Prostate gland (tissue), 2 donors: Measurements from ENCODE around the gene TGFA. TPM values are rescaled to one million over a fixed set of nuclear protein-coding genes. Genes with fewer than 3 reads are reported as not detected.
A peak's percentile ranks its signal among the peaks of the same experiment; 100 is the strongest.

ENCODE experiments used
- DNase-seq: peaks from one replicate; pipeline ENCODE4 v3.0.0-alpha.2; 2019; ENCODE audit warnings: low spot score
- H3K27ac ChIP-seq, 2 donors: fragments of 200-600 bp; sonication (generic); 2 replicates each; pipeline ENCODE4 v1.5.1; 2017 to 2019
- H3K27me3 ChIP-seq: fragments of 200-600 bp; sonication (generic); replicated peaks from 2 replicates; pipeline ENCODE4 v1.5.1; 2019; ENCODE audit not compliant: insufficient read depth
- H3K36me3 ChIP-seq, 2 donors: fragments of 200-600 bp; sonication (generic); 1 replicate in 1 of 2; 2 replicates in 1 of 2; pipeline versions ENCODE4 v1.5.1 to v1.8.1; 2017 to 2019
- H3K4me1 ChIP-seq: fragments of 200-600 bp; sonication (generic); replicated peaks from 2 replicates; pipeline ENCODE4 v1.5.1; 2019
- H3K4me3 ChIP-seq, 2 donors: fragments of 200-600 bp; sonication (generic); 2 replicates each; pipeline ENCODE4 v1.5.1; 2017 to 2019
- H3K9me3 ChIP-seq: fragments of 200-600 bp; sonication (generic); 2 replicates; pipeline ENCODE4 v1.5.1; 2017
- CTCF ChIP-seq, 4 experiments: fragments of 200-600 bp in 2 of 4; fragments of 450-650 bp in 2 of 4; sonication (generic) in 2 of 4; IDR thresholded peaks; 1 replicate in 3 of 4; 2 replicates in 1 of 4; pipeline ENCODE4 v1.5.1; 2016 to 2019; ENCODE audit warnings: antibody characterized with exemption in 4 of 4, mild to moderate bottlenecking in 2 of 4, moderate library complexity in 2 of 4
- POLR2A ChIP-seq: fragments of 450-650 bp; IDR thresholded peaks from one replicate; pipeline ENCODE4 v1.6.1; 2016; ENCODE audit warnings: antibody characterized with exemption, mild to moderate bottlenecking
- POLR2AphosphoS5 ChIP-seq: sonication (generic); formaldehyde crosslinking; IDR thresholded peaks from one replicate; pipeline ENCODE4 v1.6.1; 2017; ENCODE audit warnings: antibody characterized with exemption
- WGBS: methylation state at CpG from one replicate; pipeline ENCODE4 v1.1.5; 2018; 5-methylcytosine and 5-hydroxymethylcytosine counted together
- intact Hi-C: fragments of 100-400 bp; cut with DNase I; formaldehyde crosslinking; loops from one replicate; pipeline ENCODE4 v1.14.2; 2022
- total RNA-seq, 2 donors: library from RNA; depleted of rRNA; stranded (reverse); fragments of >200 nt; gene quantifications; one replicate each; pipeline ENCODE4 v1.1.0, GENCODE V29; 2016

TGFA gene
- total RNA-seq, 2 donors from 2014 or later, result 3.7 to 9.2 TPM

GRCh38 chr2:70420143-70420542 lies 133.5 kb downstream of the TGFA start:
- intact Hi-C loops, result no loop called here
- TF ChIP-seq POLR2AphosphoS5 (peak; percentile 12), CTCF (IDR thresholded peaks at IDR 0.05) (no peak), POLR2A (no peak)
- WGBS, result 40% methylated on average over 4 of the region's 4 CpGs
- H3K27me3 ChIP-seq, result no peaks in the 10 kb centered on the region
- H3K36me3 ChIP-seq, result no peaks in the 10 kb centered on the region
- H3K9me3 ChIP-seq, result no peaks in the 10 kb centered on the region
- H3K4me1 ChIP-seq, result no peaks in the 10 kb centered on the region
- no peak overlapping the region for H3K27ac ChIP-seq
- no peak overlapping the region for H3K4me3 ChIP-seq
- DNase-seq, result peak; percentile 13

- Histone ChIP-seq H3K4me3 (no peak overlapping the region), H3K27me3 (no peaks in the 10 kb centered on the region), H3K36me3 (no peaks in the 10 kb centered on the region), H3K4me1 (no peaks in the 10 kb centered on the region), H3K27ac (no peak overlapping the region), H3K9me3 (no peaks in the 10 kb centered on the region)
- TF ChIP-seq POLR2A (no peak), CTCF (IDR thresholded peaks at IDR 0.05) (no peak), POLR2AphosphoS5 (no peak)
- intact Hi-C loops, result no loop called here
- 92% methylated on average over 12 of the region's 12 CpGs for WGBS
- no peak for DNase-seq
Observed at GRCh38 chr2:70418514-70418913, 135.1 kb downstream of the TGFA start.

- DNase-seq, result no peak
- Histone ChIP-seq H3K9me3 (no peaks in the 10 kb centered on the region), H3K4me3 (no peak overlapping the region), H3K4me1 (no peaks in the 10 kb centered on the region), H3K27ac (no peak overlapping the region), H3K27me3 (no peaks in the 10 kb centered on the region), H3K36me3 (no peaks in the 10 kb centered on the region)
- intact Hi-C loops, result no loop called here
- TF ChIP-seq POLR2AphosphoS5 (no peak), CTCF (IDR thresholded peaks at IDR 0.05) (no peak), POLR2A (no peak)
- 85% methylated on average over 1 of the region's 1 CpG for WGBS
Observed at GRCh38 chr2:70417011-70417410, 136.6 kb downstream of the TGFA start.

- Histone ChIP-seq H3K36me3 (no peaks in the 10 kb centered on the region), H3K9me3 (no peaks in the 10 kb centered on the region), H3K4me1 (no peaks in the 10 kb centered on the region), H3K4me3 (no peak overlapping the region), H3K27ac (no peak overlapping the region), H3K27me3 (no peaks in the 10 kb centered on the region)
- TF ChIP-seq POLR2AphosphoS5 (no peak), POLR2A (no peak), CTCF (IDR thresholded peaks at IDR 0.05) (no peak)
- no peak for DNase-seq
- 50% methylated on average over 7 of the region's 7 CpGs for WGBS
- intact Hi-C loops, result no loop called here
Observed at GRCh38 chr2:70412294-70413070, 141.1 kb downstream of the TGFA start.

GRCh38 chr2:70411483-70412125 lies 142.0 kb downstream of the TGFA start:
- no peaks in the 10 kb centered on the region for H3K4me1 ChIP-seq
- H3K27me3 ChIP-seq, result no peaks in the 10 kb centered on the region
- DNase-seq, result no peak
- no peak overlapping the region for H3K27ac ChIP-seq
- H3K36me3 ChIP-seq, result no peaks in the 10 kb centered on the region
- no peak overlapping the region for H3K4me3 ChIP-seq
- intact Hi-C loops, result no loop called here
- WGBS, result 61% methylated on average over 6 of the region's 6 CpGs
- H3K9me3 ChIP-seq, result no peaks in the 10 kb centered on the region
- no peak for TF ChIP-seq POLR2AphosphoS5
- TF ChIP-seq CTCF (IDR thresholded peaks at IDR 0.05), result no peak
- no peak for TF ChIP-seq POLR2A
